ENCODE results near the gene ALAS1.

ALAS1 gene

GRCh38 chr3:52253314-52254304 lies 55.6 kb downstream of the ALAS1 start:
- no peak for DNase-seq

GRCh38 chr3:52254608-52255007 lies 56.6 kb downstream of the ALAS1 start:
- no peak for DNase-seq

DNA sequence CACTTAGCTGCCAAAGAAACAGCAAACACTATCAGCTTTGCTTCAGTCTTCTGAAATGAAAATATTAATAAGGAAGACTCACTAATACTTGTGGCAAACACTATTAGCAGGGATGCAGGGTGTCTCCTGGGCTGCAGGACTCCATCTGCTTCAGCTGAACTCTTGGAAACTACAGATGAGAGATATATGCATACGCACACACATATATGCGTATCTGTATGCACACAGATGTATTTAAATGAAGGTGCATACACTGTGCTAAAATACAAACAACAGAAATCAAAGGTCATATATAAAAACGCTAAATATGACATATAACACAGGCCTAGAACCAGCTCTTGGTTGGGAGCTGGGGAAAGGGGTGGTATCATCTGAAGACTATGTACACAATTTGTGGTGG lies 58.2 kb downstream of the ALAS1 start:
- DNase-seq, result no peak

GRCh38 chr3:52256622-52257021 lies 58.7 kb downstream of the ALAS1 start:
- no peak for DNase-seq

DNA sequence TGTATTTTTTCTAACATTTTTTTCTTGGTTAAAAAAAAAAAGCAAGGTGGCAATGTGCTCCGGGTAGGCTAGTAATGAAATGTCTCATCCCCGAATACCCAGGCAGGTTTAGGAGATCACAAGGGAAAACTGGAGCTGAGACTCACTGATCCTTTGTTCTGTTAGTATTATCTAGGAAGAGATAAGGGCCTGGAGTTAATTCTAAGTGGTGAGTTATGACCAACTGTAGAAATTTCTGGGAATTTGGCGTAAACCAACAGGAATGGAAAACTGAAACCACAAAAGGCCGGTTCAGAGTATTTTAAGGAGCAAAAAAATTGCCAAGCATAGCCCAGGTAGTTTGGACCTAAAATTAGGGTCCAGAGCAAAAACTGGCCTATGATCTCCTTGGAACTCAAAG lies 60.0 kb downstream of the ALAS1 start:
- no peak for DNase-seq

DNA sequence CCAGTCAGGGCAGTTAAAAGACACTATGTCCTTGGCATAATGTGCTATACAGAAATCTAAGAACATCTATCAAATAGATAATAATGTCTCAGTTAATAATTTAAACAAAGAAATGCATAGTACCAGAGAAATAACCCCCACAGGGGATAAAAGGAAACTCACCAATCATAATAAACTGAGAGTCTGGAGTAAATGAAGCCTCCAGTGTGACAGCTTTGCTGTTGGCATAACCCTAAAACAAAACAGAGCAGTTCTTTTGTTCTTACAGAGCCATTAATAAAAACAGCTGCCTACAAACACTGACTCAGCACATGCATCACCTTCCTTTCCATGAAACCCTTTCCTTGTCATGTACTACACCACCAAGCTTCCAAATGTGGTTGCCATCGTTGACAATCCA lies 61.1 kb downstream of the ALAS1 start:
- no peak for DNase-seq

DNA sequence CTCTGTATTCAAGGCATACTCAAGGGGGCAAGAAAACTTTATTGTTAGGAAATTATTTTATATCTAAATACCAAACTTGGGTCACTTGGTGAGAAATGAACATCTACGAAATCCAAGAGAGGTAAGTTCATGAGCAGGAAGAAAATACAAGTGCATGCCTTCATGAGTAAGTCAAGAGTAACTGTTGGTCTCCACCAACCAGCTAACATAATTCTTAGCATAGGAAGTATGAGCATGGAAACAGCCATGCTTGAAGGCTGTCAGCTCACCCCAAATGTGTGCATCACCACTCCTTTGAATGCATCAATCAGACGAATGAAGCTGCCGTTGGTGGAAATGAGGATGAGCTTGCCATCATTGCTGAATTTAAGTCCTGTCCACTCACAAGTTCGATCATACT lies 61.5 kb downstream of the ALAS1 start:
- no peak for DNase-seq

DNA sequence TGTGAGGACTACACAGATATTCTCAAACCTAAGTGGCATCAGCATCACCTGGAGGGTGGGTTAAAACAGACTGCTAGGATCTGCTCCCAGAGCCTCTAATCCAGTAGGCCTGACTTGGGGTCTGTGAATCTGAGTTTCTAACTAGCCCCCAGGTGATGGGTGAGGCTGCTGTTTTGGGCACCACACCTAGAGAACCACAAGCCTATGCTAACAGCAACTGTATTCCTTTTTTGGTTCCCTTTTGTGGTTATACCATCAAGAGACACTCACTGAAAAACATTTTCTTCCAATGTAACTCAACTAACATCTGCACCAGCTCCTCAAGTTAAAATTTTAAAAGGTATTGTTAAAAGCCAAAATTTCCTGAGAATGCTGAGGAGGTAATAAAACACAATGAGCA lies 64.5 kb downstream of the ALAS1 start:
- DNase-seq, result no peak
